ENCODE measurements around the gene CENPE.

- TF ChIP-seq CTCF (IDR thresholded peaks at IDR 0.05), result no peak
- TF ChIP-seq POLR2A (IDR thresholded peaks at IDR 0.05), result no peak
These were observed 3.6 kb upstream of the CENPE start for GRCh38 chr4:103201724-103202123.
